ENCODE results near the gene FAM153A.
"Not testable (repeated sequence)": the region's sequence is repeated elsewhere in the genome, so short reads cannot be mapped to it uniquely, and the experiment has no call there.

The FAM153A gene

DNA sequence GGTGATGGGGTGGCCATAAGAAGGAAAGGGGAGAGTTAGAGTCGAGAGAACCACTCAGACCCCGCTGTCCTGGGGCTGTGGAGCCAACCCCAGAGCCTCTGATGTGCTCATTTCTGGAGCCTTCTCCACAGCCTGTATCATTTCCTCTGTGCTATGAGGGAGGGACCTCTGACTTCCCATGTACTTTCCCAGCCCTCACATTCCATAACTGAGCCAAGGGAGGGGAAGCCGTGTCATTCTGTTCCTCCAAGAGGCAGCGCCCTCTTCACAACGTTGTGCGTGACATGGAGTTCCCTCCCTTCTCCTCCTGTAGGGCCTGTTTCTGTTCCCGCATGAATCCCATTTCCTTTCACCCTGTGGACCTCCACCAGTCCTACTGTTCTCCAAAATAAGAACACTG is 57.8 kb downstream of the FAM153A start:
- DNase-seq (ENCODE audit: low read depth in 2 of 2) = not testable (repeated sequence)

DNA sequence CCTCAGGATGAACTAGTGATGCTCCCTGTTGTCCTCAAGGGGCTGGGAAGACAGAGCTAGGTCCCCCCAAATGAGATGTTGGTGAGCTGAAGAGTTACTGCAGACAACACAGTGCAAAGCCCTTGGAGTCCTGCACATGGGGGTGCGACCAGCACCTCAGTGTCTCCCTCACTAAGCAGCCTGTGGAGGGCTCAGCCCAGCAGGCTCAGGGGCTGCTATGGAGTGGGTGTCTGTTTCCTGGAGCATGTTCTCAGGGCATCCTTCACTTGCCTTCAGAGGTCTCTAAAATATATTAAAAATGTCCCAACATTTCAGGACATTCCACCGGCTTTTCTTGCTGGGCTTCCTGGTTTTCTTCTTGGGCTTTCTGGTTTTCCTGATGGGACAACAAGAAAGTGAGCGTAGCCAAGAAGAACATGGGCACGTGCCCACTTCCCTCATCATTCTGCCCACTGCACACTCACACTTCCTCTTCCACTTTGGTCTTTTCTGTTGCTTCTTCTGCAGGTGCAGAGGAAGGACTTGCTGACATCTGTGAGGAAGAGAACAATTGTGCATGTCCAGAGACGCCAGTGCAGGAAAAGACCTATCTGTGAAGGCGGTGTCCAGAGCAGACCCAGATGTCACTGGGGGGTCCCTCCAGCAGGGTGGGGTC is 58.7 kb downstream of the FAM153A start:
- not testable (repeated sequence) for DNase-seq (ENCODE audit: low read depth in 2 of 2)

DNA sequence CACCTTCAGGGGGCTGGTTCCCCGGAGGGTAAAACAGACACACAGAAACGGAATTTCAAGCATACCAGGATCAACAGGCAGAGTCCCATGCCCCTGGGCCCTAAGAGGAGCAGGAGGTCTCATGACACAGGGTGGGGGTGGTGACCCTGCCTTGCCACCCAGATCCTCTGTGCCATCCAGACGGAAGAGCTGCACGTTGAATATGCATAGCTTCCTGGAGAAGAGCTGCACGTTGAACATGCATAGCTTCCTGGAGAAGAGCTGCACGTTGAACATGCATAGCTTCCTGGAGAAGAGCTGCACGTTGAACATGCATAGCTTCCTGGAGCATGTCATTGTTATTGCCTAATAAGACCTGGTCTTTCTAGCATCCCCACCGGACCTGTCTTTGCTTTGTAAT is 59.9 kb downstream of the FAM153A start:
- DNase-seq (ENCODE audit: low read depth in 2 of 2) = not testable (repeated sequence)

DNA sequence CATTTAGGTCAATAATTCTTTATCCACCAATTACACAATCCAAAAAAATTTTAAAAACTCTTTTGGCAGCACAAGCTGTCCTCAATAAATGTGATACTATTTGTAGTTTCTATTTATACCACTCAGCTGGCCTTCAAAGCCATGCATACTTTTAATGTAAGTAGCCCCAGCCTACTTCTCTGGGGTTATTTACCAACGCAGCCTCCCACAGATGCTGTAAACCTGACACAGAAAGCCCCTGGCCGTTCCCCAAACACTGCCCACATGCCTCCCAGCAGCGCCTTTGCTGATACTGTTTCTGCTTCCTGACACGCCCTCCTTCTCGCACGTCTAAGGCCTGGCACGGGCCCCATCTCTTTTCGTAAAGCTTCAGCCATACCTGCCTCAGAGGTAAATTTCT is 62.7 kb downstream of the FAM153A start:
- not testable (repeated sequence) for DNase-seq (ENCODE audit: low read depth in 2 of 2)

DNA sequence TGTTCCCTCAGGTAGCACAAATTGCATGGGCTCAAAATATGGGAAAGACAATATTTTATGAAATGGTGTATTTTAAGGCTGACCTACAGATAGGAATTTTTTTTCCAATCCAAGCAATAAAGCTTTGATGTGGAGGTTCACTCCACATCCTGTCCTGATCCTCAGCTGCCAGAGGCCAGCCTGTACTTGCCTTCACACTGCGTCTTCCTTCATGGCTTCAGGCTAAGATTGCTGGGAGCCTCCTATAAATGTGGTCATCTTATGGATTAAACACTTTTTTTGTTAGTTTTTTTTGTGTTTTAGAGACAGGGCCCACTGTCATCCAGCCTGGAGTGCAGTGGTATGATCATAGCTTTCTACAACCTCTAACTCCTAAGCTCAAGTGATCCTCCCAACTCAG is 67.3 kb downstream of the FAM153A start:
- DNase-seq (ENCODE audit: low read depth in 2 of 2) = not testable (repeated sequence)

DNA sequence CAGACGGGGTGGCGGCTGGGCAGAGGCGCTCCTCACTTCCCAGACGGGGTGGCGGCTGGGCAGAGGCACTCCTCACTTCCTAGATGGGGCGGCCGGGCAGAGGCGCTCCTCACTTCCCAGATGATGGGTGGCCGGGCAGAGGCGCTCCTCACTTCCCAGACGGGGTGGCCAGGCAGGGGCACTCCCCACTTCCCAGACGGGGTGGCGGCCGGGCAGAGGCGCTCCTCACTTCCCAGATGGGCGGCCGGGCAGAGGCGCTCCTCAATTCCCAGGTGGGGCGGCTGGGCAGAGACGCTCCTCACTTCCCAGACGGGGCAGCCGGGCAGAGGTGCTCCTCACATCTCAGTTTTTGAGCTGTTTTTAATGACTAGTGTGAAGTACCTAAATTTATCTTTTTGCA is 86.6 kb downstream of the FAM153A start:
- not testable (repeated sequence) for DNase-seq (ENCODE audit: low read depth in 2 of 2)

DNA sequence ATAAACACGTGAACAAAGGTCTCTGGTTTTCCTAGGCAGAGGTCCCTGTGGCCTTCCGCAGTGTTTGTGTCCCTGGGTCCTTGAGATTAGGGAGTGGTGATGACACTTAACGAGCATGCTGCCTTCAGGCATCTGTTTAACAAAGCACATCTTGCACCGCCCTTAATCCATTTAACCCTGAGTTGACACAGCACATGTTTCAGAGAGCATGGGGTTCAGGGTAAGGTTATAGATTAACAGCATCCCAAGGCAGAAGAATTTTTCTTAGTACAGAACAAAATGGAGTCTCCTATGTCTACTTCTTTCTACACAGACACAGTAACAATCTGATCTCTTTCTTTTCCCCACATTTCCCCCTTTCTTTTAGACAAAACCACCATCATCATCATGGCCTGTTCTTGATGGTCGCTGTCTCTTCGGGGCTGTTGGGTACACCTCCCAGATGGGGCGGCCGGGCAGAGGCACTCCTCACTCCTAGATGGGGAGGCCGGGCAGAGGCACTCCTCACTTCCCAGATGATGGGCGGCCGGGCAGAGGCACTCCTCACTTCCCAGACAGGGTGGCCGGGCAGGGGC is 87.3 kb downstream of the FAM153A start:
- not testable (repeated sequence) for DNase-seq (ENCODE audit: low read depth in 2 of 2)

DNA sequence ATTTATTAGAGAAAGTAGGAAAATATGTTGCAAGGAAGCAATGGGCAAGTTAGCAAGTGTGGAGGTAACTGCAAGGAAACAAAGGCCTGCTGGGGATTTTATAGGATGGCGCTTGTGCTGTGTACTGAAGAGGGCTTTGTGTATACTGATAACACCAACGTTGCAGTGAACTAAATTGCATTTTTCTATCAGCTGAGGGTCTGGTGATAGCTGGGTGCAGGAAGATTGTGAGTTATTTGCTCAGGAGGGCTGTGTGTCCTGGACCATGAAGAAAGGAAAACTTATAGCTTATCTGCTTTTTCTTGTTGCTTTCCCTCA is 88.2 kb downstream of the FAM153A start:
- DNase-seq (ENCODE audit: low read depth in 2 of 2) = not testable (repeated sequence)

DNA sequence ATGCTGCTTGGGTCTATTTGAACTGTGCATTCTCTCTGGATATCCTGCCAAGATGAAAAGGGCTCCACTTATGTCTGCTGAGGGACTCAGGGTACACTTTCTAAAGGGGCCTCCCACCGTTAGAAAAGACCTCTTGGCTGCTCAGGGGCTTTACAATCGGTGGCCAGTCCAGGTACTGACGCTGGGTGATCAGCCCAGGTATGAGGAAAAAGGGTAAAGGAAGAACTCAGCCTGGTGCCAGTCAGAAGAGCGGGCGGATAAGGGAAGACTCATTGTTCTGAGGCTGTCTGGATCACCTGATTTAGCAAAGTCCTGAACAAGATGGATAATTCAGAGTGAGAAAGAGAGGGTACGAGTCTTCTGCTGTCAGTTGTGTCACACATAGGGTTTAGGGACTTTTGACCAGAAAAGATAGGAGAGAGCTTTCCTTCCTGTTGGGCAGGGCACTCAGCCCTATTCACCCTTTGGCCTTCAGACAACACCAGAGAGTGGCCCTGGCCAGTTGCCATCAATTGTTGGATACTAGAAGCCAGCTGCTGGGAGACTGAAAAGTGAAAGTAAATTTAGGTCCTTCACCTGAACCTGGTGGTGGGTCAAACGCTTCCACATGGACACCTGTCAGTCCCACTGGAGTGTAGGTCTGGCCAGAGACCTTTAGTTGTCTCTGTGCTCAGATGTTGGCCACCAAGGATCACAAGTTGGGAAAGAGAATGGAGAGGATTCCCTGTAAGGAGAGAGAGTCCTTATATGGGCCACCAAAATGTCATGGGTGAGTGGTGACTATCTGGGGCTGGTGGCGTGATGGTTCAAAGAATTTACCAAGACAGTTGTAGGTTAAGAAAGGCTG is 88.8 kb downstream of the FAM153A start:
- not testable (repeated sequence) for DNase-seq (ENCODE audit: low read depth in 2 of 2)

DNA sequence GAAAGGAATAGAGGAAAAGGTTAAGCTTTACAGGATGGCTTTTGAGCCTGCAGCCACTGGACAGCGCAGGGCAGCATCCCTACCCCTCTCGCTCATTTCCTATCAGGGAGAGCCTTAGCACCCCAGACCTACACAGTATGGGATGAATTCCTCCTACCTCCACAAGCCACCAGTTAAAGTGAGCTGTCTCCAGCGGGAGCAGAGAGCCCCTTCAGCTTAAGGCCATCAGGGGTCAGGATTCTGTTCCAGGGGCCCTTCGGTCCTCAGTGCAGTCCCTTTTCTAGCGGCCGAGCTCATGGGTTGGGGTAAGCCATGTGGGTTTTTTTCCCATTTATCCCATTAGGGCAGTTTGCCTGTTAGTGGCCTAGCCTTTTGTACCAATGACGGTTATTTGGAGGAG is 89.7 kb downstream of the FAM153A start:
- DNase-seq (ENCODE audit: low read depth in 2 of 2) = not testable (repeated sequence)

DNA sequence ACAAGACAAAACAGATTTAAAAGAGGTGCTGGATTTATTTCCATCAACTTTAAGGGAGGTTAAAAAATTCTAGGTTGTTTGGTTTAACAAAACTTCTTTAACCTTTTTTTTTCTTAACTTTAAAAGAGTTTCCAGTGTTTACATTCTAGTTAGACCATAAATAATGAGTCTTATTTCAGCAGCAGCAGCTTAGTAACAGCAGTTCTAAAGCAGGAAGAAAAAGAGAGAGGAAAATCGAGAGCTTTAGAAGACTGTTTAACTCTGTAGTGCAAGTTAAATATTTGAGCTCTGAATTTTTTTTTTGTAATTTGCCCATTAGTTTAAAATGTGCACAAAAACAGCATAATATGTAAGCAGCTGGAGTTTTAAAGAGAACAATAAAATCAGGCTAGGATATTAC is 90.2 kb downstream of the FAM153A start:
- DNase-seq (ENCODE audit: low read depth in 2 of 2) = not testable (repeated sequence)

DNA sequence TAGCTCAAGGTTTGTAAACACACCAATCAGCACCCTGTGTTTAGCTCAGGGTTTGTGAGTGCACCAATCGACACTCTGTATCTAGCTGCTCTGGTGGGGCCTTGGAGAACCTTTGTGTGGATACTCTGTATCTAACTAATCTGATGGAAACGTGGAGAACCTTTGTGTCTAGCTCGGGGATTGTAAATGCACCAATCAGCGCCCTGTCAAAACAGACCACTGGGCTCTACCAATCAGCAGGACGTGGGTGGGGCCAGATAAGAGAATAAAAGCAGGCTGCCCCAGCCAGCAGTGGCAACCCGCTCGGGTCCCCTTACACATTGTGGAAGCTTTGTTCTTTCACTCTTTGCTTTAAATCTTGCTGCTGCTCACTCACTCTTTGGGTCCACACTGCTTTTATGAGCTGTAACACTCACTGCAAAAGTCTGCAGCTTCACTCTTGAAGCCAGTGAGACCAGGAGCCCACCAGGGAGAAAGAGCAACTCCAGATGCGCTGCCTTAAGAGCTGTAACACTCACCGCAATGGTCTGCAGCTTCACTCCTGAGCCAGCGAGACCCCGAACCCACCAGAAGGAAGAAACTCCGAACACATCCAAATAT is 93.6 kb downstream of the FAM153A start:
- DNase-seq (ENCODE audit: low read depth in 2 of 2) = not testable (repeated sequence)

DNA sequence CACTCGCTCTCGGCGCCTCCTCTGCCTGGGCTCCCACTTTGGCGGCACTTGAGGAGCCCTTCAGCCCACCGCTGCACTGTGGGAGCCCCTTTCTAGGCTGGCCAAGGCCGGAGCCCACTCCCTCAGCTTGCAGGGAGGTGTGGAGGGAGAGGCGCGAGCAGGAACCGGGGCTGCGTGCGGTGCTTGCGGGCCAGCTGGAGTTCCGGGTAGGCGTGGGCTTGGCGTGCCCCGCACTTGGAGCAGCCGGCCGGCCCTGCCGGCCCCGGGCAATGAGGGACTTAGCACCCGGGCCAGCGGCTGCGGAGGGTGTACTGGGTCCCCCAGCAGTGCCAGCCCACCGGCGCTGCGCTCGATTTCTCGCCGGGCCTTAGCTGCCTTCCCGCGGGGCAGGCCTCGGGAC is 94.6 kb downstream of the FAM153A start:
- not testable (repeated sequence) for DNase-seq (ENCODE audit: low read depth in 2 of 2)

DNA sequence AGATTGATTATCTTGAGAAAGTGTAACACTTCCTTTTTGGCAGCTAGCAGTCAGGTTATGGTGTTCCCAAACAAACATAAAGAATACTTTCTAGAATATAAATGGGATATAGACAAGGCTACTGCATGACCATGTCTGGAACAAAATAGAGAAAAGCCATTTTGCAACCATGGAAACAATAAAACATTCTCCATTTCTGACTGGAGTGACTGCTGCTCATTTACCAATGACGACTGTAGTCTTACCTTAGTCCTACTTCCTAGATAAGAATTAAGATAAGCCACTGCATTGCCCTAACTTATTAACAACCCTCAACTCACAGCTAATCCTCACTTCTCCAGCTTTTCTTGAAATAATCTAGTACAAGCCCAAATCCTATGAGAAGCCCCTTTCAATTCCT is 100.8 kb downstream of the FAM153A start:
- DNase-seq (ENCODE audit: low read depth in 2 of 2) = not testable (repeated sequence)

Measured in fibroblast of skin of left quadriceps (primary cell).